Measurements from ENCODE around the gene ACHE. TPM values are rescaled to one million over a fixed set of nuclear protein-coding genes. Genes with fewer than 3 reads are reported as not detected.

ACHE gene
- total and polyA plus RNA-seq, 2 donors from 2014 or later, result 1.6 to 3.6 TPM

DNA sequence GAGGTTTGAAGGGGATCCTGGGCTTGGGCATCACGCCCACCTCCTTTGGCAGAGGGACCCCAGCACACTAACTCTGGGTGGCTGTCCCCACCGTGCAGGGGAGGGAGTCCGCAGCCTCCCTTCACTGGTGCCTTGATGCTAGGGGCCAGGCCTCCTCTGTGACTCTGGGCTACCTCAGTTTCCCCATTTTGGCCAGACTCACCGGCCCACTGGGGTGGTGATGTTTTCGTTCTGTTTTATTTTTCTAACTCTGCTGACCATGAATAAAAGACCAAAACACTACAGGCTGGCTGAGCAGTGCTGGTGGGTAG, 29.0 kb downstream of the ACHE start:
- FAIRE-seq, result no peak
- peak overlapping the region; percentile 97 for H3K27ac ChIP-seq (ENCODE audit: low read depth in 2 of 2, low read length in 2 of 2)
- peak overlapping the region in 2 of 3 donors; percentile 6 to 99 for H3K9ac ChIP-seq (ENCODE audit: low read length in 3 of 3)
- peak overlapping the region; percentile 24 to 88 (median 36) for H3K4me3 ChIP-seq (ENCODE audit: low read length in 3 of 3)
- TF ChIP-seq CTCF (IDR thresholded peaks at IDR 0.05; ENCODE audit: borderline replicate concordance, extremely low read depth, insufficient read depth), result no peak
- peaks cover 0 to 22% (median 13%) of the 10 kb centered on the region in 3 donors for H3K4me1 ChIP-seq (ENCODE audit: control insufficient read depth in 2 of 3, insufficient read depth in 2 of 3, low read depth in 1 of 3, low read length in 3 of 3)
- intact Hi-C loops (cut with DNase I), result no loop called here
- H3K9me3 ChIP-seq (ENCODE audit: control insufficient read depth in 2 of 3, insufficient read depth in 1 of 3, low read length in 3 of 3), result no peaks in the 10 kb centered on the region
- DNase-seq, result peak in 1 of 5 donors; percentile 70
- no peaks in the 10 kb centered on the region for H3K27me3 ChIP-seq (ENCODE audit: control insufficient read depth, insufficient read depth, low read length)
- H3K36me3 ChIP-seq (ENCODE audit: control insufficient read depth in 2 of 3, insufficient read depth in 3 of 3, low read length in 3 of 3), result peaks cover 0 to 12% (median 11%) of the 10 kb centered on the region in 3 donors

DNA sequence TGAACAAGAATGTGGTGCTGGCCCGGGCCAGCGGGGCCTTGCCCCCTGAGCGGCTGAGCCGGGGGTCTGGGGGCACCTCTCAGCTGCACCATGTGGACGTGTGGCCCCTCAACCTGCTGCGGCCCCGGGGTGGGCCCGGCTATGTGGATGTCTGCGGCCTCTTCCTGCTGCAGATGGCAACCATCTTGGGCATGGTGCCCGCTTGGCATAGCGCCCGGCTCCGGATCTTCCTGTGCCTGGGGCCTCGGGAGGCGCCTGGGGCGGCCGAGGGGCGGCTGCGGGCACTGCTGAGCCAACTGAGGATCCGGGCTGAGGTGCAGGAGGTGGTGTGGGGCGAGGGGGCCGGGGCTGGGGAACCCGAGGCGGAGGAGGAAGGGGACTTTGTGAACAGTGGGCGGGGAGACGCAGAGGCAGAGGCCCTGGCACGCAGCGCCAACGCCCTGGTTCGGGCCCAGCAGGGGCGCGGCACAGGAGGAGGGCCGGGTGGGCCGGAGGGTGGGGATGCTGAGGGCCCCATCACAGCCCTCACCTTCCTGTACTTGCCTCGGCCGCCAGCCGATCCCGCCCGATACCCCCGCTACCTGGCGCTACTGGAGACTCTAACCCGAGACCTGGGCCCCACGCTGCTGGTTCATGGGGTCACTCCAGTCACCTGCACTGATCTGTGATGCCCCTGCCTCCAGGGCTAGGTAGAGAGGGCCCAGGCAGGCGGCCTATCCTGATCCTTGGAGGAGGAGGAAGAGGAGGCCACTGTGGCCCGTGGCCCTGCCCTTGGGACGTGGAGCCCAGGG, 29.6 kb downstream of the ACHE start:
- no peak for TF ChIP-seq CTCF (IDR thresholded peaks at IDR 0.05; ENCODE audit: borderline replicate concordance, extremely low read depth, insufficient read depth)
- DNase-seq, result peak in 3 of 5 donors; percentile 25 to 93 (median 72)
- intact Hi-C loops (cut with DNase I), result no loop called here
- FAIRE-seq, result no peak
- Histone ChIP-seq H3K36me3 (ENCODE audit: control insufficient read depth in 2 of 3, insufficient read depth in 3 of 3, low read length in 3 of 3) (peaks cover 0 to 8% (median 5%) of the 10 kb centered on the region in 3 donors), H3K27ac (ENCODE audit: low read depth in 2 of 2, low read length in 2 of 2) (peak overlapping the region; percentile 97), H3K9me3 (ENCODE audit: control insufficient read depth in 2 of 3, insufficient read depth in 1 of 3, low read length in 3 of 3) (no peaks in the 10 kb centered on the region), H3K27me3 (ENCODE audit: control insufficient read depth, insufficient read depth, low read length) (no peaks in the 10 kb centered on the region), H3K4me1 (ENCODE audit: control insufficient read depth in 2 of 3, insufficient read depth in 2 of 3, low read depth in 1 of 3, low read length in 3 of 3) (peaks cover 0 to 22% (median 13%) of the 10 kb centered on the region in 3 donors), H3K4me3 (ENCODE audit: low read length in 3 of 3) (peak overlapping the region in 2 of 3 donors; percentile 36 to 88), H3K9ac (ENCODE audit: low read length in 3 of 3) (peak overlapping the region in 2 of 3 donors; percentile 6 to 99)

DNA sequence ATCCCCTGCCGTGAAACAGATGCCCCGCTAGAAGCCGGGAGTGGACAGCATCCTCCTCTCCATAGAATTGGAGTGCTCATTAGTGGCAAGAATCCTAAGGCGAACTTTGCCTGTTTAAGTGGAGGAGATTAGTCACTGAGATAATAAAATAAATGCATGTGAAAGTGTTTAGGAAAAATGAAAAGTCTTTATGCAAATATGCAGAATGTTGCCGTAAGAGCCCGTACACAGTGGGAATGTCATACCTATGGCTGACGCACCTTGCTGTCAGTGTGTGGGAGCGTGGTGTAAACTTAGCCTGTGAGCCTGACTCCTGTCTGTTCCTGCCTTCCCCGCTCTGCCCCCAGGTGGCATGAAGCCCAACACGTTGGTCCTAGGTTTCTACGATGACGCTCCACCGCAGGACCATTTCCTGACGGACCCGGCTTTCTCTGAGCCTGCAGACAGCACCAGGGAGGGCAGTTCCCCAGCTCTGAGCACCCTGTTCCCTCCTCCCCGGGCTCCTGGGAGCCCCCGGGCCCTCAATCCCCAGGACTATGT, 30.2 kb downstream of the ACHE start:
- peaks cover 0 to 22% (median 13%) of the 10 kb centered on the region in 3 donors for H3K4me1 ChIP-seq (ENCODE audit: control insufficient read depth in 2 of 3, insufficient read depth in 2 of 3, low read depth in 1 of 3, low read length in 3 of 3)
- H3K27ac ChIP-seq (ENCODE audit: low read depth in 2 of 2, low read length in 2 of 2), result peak overlapping the region in 1 of 2 donors; percentile 20
- no peak for FAIRE-seq
- intact Hi-C loops (cut with DNase I), result no loop called here
- DNase-seq, result peak in 2 of 5 donors; percentile 18 to 44
- no peak for TF ChIP-seq CTCF (IDR thresholded peaks at IDR 0.05; ENCODE audit: borderline replicate concordance, extremely low read depth, insufficient read depth)
- no peaks in the 10 kb centered on the region for H3K27me3 ChIP-seq (ENCODE audit: control insufficient read depth, insufficient read depth, low read length)
- no peak overlapping the region for H3K9ac ChIP-seq (ENCODE audit: low read length in 3 of 3)
- H3K36me3 ChIP-seq (ENCODE audit: control insufficient read depth in 2 of 3, insufficient read depth in 3 of 3, low read length in 3 of 3), result peaks cover 0 to 8% (median 1%) of the 10 kb centered on the region in 3 donors
- no peaks in the 10 kb centered on the region for H3K9me3 ChIP-seq (ENCODE audit: control insufficient read depth in 2 of 3, insufficient read depth in 1 of 3, low read length in 3 of 3)
- no peak overlapping the region for H3K4me3 ChIP-seq (ENCODE audit: low read length in 3 of 3)
